HepG2 (cell line): ENCODE data around the gene TOP2B. TPM values are rescaled to one million over a fixed set of nuclear protein-coding genes. Genes with fewer than 3 reads are reported as not detected.

Source experiments
- EED ChIP-seq: sonication (generic); formaldehyde crosslinking; IDR thresholded peaks from 2 replicates; pipeline ENCODE4 v1.5.0; 2020; ENCODE audit warnings: mild to moderate bottlenecking, missing genetic modification reagents
- JUN ChIP-seq: sonication (generic); formaldehyde crosslinking; IDR thresholded peaks from 2 replicates; pipeline ENCODE4 v1.4.0; 2020; ENCODE audit warnings: mild to moderate bottlenecking, missing genetic modification reagents
- NR2F2 ChIP-seq: IDR thresholded peaks from 2 replicates; pipeline ENCODE4 v1.6.1; 2012; ENCODE audit warnings: low read depth, inconsistent platforms, borderline replicate concordance
- SKI ChIP-seq: fragments of 450-650 bp; IDR thresholded peaks from one replicate; pipeline ENCODE4 v1.6.1; 2018; ENCODE audit warnings: mild to moderate bottlenecking; ENCODE audit not compliant: partially characterized antibody
- TRIM24 ChIP-seq: sonication (generic); formaldehyde crosslinking; IDR thresholded peaks from 2 replicates; pipeline ENCODE4 v1.8.0; 2022; ENCODE audit warnings: mild to moderate bottlenecking, missing genetic modification reagents
- ZNF460 ChIP-seq: sonication (generic); formaldehyde crosslinking; IDR thresholded peaks from 2 replicates; pipeline ENCODE4 v1.5.1; 2020; ENCODE audit warnings: missing genetic modification reagents, mild to moderate bottlenecking, borderline replicate concordance
- ZNF713 ChIP-seq: sonication (generic); formaldehyde crosslinking; IDR thresholded peaks from 2 replicates; pipeline ENCODE4 v1.4.0; 2020; ENCODE audit warnings: mild to moderate bottlenecking, missing genetic modification reagents
- polyA plus RNA-seq, 8 experiments: library from polyadenylated mRNA; depleted of rRNA in 3 of 8; stranded (reverse) in 7 of 8; unstranded in 1 of 8; fragments of >200 nt; fragmentation: Illumina TruSeq in 4 of 8; extraction: Trizol in 4 of 8; gene quantifications; 2 replicates each; pipeline versions ENCODE4 v1.2.1 to v1.2.3, GENCODE V29; 2011 to 2016; ENCODE audit warnings: low read depth in 4 of 8, missing spikeins in 1 of 8, mixed read lengths in 1 of 8; ENCODE audit not compliant: insufficient read depth in 1 of 8
- total RNA-seq, 5 experiments: library from RNA; depleted of rRNA; stranded (reverse); fragments of >200 nt; fragmentation: Illumina TruSeq; extraction: Trizol; gene quantifications; 2 replicates each; pipeline ENCODE4 v1.2.3, GENCODE V29; 2016; ENCODE audit warnings: low read depth in 1 of 5
- TF ChIP-seq, protein P1 (sequence below): sonication (generic); formaldehyde crosslinking; IDR thresholded peaks from 2 replicates; pipeline ENCODE4 v1.4.0; 2020; ENCODE audit warnings: mild to moderate bottlenecking, missing genetic modification reagents, borderline replicate concordance
- TF ChIP-seq, protein P2 (sequence below): IDR thresholded peaks from 2 replicates; pipeline ENCODE4 v1.6.1; 2012; ENCODE audit warnings: low read depth, low read length, improper control_type of control experiment
- TF ChIP-seq, protein P3 (sequence below): sonication (generic); formaldehyde crosslinking; IDR thresholded peaks from 2 replicates; pipeline ENCODE4 v1.8.0; 2022; ENCODE audit warnings: mild to moderate bottlenecking, missing genetic modification reagents; ENCODE audit not compliant: insufficient replicate concordance

The TOP2B gene
- total and polyA plus RNA-seq, 2 of the 13 experiments (the other 11 are each of a cell fraction or from before 2014, with no cell fraction given): 27.6 to 88.1 TPM

DNA sequence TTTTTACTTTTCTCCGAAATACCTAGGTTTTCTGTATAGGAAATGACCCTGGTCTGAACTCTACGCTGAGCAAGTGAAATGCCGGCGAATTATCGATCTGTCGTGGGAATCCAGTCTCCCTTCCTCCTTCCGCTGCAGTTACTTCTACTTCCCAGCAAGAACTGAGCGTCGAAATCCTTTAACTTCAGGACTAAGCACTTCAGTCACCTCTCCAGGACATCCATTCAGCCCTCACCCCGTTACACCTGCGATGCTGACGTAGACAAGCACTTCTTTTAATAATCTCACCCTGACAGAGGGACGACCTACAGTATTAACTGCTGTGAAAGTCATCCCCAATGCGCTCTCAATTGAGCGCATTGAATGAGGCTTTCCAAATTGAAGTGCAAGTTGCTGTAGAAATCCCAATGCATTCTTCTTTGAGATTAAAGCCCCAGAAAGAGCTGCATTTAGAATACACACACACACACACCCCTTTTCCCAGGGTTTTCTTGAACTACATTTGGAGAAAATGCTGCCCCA is 1.3 kb downstream of the TOP2B start (continued):
- TF ChIP-seq, protein P1, sequence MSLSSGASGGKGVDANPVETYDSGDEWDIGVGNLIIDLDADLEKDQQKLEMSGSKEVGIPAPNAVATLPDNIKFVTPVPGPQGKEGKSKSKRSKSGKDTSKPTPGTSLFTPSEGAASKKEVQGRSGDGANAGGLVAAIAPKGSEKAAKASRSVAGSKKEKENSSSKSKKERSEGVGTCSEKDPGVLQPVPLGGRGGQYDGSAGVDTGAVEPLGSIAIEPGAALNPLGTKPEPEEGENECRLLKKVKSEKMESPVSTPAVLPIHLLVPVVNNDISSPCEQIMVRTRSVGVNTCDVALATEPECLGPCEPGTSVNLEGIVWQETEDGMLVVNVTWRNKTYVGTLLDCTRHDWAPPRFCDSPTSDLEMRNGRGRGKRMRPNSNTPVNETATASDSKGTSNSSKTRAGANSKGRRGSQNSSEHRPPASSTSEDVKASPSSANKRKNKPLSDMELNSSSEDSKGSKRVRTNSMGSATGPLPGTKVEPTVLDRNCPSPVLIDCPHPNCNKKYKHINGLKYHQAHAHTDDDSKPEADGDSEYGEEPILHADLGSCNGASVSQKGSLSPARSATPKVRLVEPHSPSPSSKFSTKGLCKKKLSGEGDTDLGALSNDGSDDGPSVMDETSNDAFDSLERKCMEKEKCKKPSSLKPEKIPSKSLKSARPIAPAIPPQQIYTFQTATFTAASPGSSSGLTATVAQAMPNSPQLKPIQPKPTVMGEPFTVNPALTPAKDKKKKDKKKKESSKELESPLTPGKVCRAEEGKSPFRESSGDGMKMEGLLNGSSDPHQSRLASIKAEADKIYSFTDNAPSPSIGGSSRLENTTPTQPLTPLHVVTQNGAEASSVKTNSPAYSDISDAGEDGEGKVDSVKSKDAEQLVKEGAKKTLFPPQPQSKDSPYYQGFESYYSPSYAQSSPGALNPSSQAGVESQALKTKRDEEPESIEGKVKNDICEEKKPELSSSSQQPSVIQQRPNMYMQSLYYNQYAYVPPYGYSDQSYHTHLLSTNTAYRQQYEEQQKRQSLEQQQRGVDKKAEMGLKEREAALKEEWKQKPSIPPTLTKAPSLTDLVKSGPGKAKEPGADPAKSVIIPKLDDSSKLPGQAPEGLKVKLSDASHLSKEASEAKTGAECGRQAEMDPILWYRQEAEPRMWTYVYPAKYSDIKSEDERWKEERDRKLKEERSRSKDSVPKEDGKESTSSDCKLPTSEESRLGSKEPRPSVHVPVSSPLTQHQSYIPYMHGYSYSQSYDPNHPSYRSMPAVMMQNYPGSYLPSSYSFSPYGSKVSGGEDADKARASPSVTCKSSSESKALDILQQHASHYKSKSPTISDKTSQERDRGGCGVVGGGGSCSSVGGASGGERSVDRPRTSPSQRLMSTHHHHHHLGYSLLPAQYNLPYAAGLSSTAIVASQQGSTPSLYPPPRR (CRISPR knock-in tag): no peak
- TF ChIP-seq EED (CRISPR knock-in tag) (no peak), ZNF460 (no peak), JUN (CRISPR knock-in tag) (no peak), SKI (peak; percentile 48), ZNF713 (CRISPR knock-in tag) (no peak), TRIM24 (no peak), NR2F2 (no peak)
- TF ChIP-seq, protein P2, sequence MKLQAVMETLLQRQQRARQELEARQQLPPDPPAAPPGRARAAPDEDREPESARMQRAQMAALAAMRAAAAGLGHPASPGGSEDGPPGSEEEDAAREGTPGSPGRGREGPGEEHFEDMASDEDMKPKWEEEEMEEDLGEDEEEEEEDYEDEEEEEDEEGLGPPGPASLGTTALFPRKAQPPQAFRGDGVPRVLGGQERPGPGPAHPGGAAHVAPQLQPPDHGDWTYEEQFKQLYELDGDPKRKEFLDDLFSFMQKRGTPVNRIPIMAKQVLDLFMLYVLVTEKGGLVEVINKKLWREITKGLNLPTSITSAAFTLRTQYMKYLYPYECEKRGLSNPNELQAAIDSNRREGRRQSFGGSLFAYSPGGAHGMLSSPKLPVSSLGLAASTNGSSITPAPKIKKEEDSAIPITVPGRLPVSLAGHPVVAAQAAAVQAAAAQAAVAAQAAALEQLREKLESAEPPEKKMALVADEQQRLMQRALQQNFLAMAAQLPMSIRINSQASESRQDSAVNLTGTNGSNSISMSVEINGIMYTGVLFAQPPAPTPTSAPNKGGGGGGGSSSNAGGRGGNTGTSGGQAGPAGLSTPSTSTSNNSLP: no peak
- TF ChIP-seq, protein P3, sequence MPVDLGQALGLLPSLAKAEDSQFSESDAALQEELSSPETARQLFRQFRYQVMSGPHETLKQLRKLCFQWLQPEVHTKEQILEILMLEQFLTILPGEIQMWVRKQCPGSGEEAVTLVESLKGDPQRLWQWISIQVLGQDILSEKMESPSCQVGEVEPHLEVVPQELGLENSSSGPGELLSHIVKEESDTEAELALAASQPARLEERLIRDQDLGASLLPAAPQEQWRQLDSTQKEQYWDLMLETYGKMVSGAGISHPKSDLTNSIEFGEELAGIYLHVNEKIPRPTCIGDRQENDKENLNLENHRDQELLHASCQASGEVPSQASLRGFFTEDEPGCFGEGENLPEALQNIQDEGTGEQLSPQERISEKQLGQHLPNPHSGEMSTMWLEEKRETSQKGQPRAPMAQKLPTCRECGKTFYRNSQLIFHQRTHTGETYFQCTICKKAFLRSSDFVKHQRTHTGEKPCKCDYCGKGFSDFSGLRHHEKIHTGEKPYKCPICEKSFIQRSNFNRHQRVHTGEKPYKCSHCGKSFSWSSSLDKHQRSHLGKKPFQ (CRISPR knock-in tag): peak; percentile 72
- TF ChIP-seq, all 625 proteins: peak for 49
